ENCODE results near the gene HIBCH. TPM values are rescaled to one million over a fixed set of nuclear protein-coding genes. Genes with fewer than 3 reads are reported as not detected.

Gene HIBCH
- total RNA-seq, 2 experiments from 2014 or later: 15.6 to 29.7 TPM

- Histone ChIP-seq H3K27ac (ENCODE audit: low read depth, low read length, poor library complexity, severe bottlenecking) (no peak overlapping the region), H3K4me1 (ENCODE audit: insufficient read depth, low read length, poor library complexity, severe bottlenecking) (peaks cover 19% of the 10 kb centered on the region), H3K36me3 (ENCODE audit: insufficient read depth, low read length) (no peaks in the 10 kb centered on the region), H3K9me2 (ENCODE audit: insufficient read depth, low read length) (no peaks in the 10 kb centered on the region), H3K9me3 (ENCODE audit: low read length) (no peaks in the 10 kb centered on the region), H3K4me3 (ENCODE audit: low read depth, low read length, poor library complexity, severe bottlenecking) (no peak overlapping the region), H4K20me1 (ENCODE audit: insufficient read depth, low read length) (no peaks in the 10 kb centered on the region), H2AFZ (ENCODE audit: low read length) (no peak overlapping the region), H3K79me2 (ENCODE audit: insufficient read depth, low read depth, low read length) (peaks cover 2% of the 10 kb centered on the region; the same call in 1 of the 2 replicates), H3K4me2 (ENCODE audit: low read length) (no peak overlapping the region)
- no TSS peak for BruUV-seq (replicated peaks)
- intact Hi-C loops (cut with micrococcal nuclease; ENCODE audit: unreplicated experiment): no loop called here
- TF ChIP-seq EZH2phosphoT487 (IDR thresholded peaks at IDR 0.05; ENCODE audit: borderline replicate concordance, low read depth, low read length): no peak
- TF ChIP-seq, protein P1, sequence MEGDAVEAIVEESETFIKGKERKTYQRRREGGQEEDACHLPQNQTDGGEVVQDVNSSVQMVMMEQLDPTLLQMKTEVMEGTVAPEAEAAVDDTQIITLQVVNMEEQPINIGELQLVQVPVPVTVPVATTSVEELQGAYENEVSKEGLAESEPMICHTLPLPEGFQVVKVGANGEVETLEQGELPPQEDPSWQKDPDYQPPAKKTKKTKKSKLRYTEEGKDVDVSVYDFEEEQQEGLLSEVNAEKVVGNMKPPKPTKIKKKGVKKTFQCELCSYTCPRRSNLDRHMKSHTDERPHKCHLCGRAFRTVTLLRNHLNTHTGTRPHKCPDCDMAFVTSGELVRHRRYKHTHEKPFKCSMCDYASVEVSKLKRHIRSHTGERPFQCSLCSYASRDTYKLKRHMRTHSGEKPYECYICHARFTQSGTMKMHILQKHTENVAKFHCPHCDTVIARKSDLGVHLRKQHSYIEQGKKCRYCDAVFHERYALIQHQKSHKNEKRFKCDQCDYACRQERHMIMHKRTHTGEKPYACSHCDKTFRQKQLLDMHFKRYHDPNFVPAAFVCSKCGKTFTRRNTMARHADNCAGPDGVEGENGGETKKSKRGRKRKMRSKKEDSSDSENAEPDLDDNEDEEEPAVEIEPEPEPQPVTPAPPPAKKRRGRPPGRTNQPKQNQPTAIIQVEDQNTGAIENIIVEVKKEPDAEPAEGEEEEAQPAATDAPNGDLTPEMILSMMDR (conservative IDR thresholded peaks at IDR 0.05; ENCODE audit: low read length): no peak
- CTCF ChIA-PET (ENCODE audit: unreplicated experiment): no interaction called here
- POLR2A ChIA-PET: no interaction called here
- no peak for DNase-seq (ENCODE audit: low spot score)
Observed at GRCh38 chr2:190323406-190323805, 3.8 kb upstream of the HIBCH start.

- Histone ChIP-seq H3K9me3 (ENCODE audit: low read length) (no peaks in the 10 kb centered on the region), H3K36me3 (ENCODE audit: insufficient read depth, low read length) (no peaks in the 10 kb centered on the region), H3K79me2 (ENCODE audit: insufficient read depth, low read depth, low read length) (peaks cover 2% of the 10 kb centered on the region; the same call in 1 of the 2 replicates), H3K4me1 (ENCODE audit: insufficient read depth, low read length, poor library complexity, severe bottlenecking) (peaks cover 28% of the 10 kb centered on the region), H4K20me1 (ENCODE audit: insufficient read depth, low read length) (no peaks in the 10 kb centered on the region), H2AFZ (ENCODE audit: low read length) (peak overlapping the region; percentile 96), H3K9me2 (ENCODE audit: insufficient read depth, low read length) (no peaks in the 10 kb centered on the region), H3K27ac (ENCODE audit: low read depth, low read length, poor library complexity, severe bottlenecking) (no peak overlapping the region), H3K4me2 (ENCODE audit: low read length) (peak overlapping the region; percentile 79), H3K4me3 (ENCODE audit: low read depth, low read length, poor library complexity, severe bottlenecking) (peak overlapping the region; percentile 74)
- ChIA-PET CTCF (ENCODE audit: unreplicated experiment) (no interaction called here), POLR2A (interaction anchor here (0.7 to 1.7 kb wide), 3 partner anchors 26 to 558 kb away, joined by 3 to 4 read pairs (median 4); partner anchors contain the start of gene OSGEPL1)
- no TSS peak for BruUV-seq (replicated peaks)
- no peak for DNase-seq (ENCODE audit: low spot score)
- intact Hi-C loops (cut with micrococcal nuclease; ENCODE audit: unreplicated experiment): loop anchor here (2.0 kb wide), 2 partner anchors 88 to 232 kb away; partner anchors contain the start of gene MFSD6
- no peak for TF ChIP-seq EZH2phosphoT487 (IDR thresholded peaks at IDR 0.05; ENCODE audit: borderline replicate concordance, low read depth, low read length)
- TF ChIP-seq, protein P1 (conservative IDR thresholded peaks at IDR 0.05; ENCODE audit: low read length): no peak
Observed at GRCh38 chr2:190320696-190321095, 1.1 kb upstream of the HIBCH start.

DNA sequence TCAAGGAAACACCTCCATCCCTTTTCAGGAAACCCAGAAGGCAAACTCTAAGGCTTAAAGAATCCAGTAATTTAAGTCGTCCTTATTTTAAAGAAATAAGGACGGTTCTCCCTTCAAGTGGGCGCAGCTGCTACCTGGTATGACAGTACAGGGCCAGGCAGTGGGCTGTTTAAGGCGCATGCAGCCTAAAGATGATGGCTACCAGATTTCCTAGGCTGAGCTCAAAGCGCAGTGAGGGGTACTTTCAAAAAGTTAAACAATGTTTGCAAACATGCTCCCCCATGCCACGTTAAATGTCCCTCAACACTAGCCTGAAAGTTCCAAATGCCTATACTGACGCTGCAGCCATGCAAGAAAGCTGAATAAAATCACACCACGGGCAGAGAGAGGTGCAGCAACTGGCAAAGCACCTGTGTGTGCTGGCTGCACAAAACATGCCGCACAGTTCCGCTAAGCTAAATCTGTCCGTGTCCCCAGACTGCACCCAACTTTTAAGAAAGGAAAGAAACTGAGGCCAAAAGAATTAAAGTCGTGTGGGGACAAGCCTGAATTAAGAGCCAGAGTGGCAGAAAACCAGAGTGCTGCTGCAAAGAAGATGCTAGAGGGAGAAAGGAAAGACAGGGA lies 583 bp downstream of the HIBCH start:
- Histone ChIP-seq H4K20me1 (ENCODE audit: insufficient read depth, low read length) (no peaks in the 10 kb centered on the region), H3K9me3 (ENCODE audit: low read length) (no peaks in the 10 kb centered on the region), H2AFZ (ENCODE audit: low read length) (peak overlapping the region; percentile 96; the same call in 1 of the 2 replicates), H3K79me2 (ENCODE audit: insufficient read depth, low read depth, low read length) (peaks cover 2% of the 10 kb centered on the region; the same call in 1 of the 2 replicates), H3K9me2 (ENCODE audit: insufficient read depth, low read length) (no peaks in the 10 kb centered on the region), H3K4me2 (ENCODE audit: low read length) (peak overlapping the region; percentile 79), H3K36me3 (ENCODE audit: insufficient read depth, low read length) (no peaks in the 10 kb centered on the region), H3K4me3 (ENCODE audit: low read depth, low read length, poor library complexity, severe bottlenecking) (peak overlapping the region; percentile 74), H3K27ac (ENCODE audit: low read depth, low read length, poor library complexity, severe bottlenecking) (peak overlapping the region; percentile 62), H3K4me1 (ENCODE audit: insufficient read depth, low read length, poor library complexity, severe bottlenecking) (peaks cover 28% of the 10 kb centered on the region)
- no TSS peak for BruUV-seq (replicated peaks)
- DNase-seq (ENCODE audit: low spot score): peak; percentile 59
- TF ChIP-seq EZH2phosphoT487 (IDR thresholded peaks at IDR 0.05; ENCODE audit: borderline replicate concordance, low read depth, low read length): no peak
- TF ChIP-seq, protein P1 (conservative IDR thresholded peaks at IDR 0.05; ENCODE audit: low read length): no peak
- POLR2A ChIA-PET: interaction anchor here (0.5 to 1.7 kb wide), 16 partner anchors 12 to 873 kb away, joined by 3 to 10 read pairs (median 4); partner anchors contain the start of gene OSGEPL1
- intact Hi-C loops (cut with micrococcal nuclease; ENCODE audit: unreplicated experiment): loop anchor here (1.0 to 5.0 kb wide), 5 partner anchors 138 to 878 kb away; partner anchors contain the start of genes ASNSD1, NEMP2, OSGEPL1 and WDR75
- CTCF ChIA-PET (ENCODE audit: unreplicated experiment): interaction anchor here (0.6 to 1.2 kb wide), 3 partner anchors 111 to 365 kb away, joined by 3 to 4 read pairs (median 3); a partner anchor contains a TSS
